MM.1S (cell line): Measurements from ENCODE around the gene CDH2.

Experiments
- EZH2 ChIP-seq: fragments of 300-600 bp; sonication (generic); optimal IDR thresholded peaks from 2 replicates; pipeline ENCODE3; 2017; ENCODE audit warnings: low read depth, mild to moderate bottlenecking, antibody characterized with exemption, low read length, mixed read lengths
- EZH2phosphoT487 ChIP-seq: fragments of 300-600 bp; sonication (generic); IDR thresholded peaks from 2 replicates; pipeline ENCODE4 v1.6.1; 2018; ENCODE audit warnings: antibody characterized with exemption, low read length
- TF ChIP-seq, protein P1 (sequence below): fragments of 300-600 bp; sonication (generic); IDR thresholded peaks from 2 replicates; pipeline ENCODE4 v1.5.1; 2016; ENCODE audit warnings: antibody characterized with exemption, low read length, mixed read lengths

DNA sequence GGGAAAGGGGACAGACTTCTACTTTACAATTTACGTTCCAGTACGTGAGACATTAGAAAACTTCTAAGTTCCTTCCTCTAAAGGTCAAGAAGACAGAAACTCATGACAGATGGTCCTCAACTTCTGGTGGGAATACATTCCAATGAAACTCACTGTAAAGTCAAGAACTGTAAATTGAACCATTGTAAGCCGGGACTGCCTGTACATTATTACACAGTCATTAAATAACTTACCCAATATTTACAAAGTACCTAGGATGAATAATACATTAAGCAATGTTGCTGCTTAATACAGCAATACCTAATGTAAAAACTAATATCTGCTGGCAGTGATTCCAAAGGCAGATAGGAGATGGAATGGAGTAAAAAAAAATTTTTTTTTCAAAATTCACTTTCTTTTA, 51.9 kb downstream of the CDH2 start:
- TF ChIP-seq, protein P1, sequence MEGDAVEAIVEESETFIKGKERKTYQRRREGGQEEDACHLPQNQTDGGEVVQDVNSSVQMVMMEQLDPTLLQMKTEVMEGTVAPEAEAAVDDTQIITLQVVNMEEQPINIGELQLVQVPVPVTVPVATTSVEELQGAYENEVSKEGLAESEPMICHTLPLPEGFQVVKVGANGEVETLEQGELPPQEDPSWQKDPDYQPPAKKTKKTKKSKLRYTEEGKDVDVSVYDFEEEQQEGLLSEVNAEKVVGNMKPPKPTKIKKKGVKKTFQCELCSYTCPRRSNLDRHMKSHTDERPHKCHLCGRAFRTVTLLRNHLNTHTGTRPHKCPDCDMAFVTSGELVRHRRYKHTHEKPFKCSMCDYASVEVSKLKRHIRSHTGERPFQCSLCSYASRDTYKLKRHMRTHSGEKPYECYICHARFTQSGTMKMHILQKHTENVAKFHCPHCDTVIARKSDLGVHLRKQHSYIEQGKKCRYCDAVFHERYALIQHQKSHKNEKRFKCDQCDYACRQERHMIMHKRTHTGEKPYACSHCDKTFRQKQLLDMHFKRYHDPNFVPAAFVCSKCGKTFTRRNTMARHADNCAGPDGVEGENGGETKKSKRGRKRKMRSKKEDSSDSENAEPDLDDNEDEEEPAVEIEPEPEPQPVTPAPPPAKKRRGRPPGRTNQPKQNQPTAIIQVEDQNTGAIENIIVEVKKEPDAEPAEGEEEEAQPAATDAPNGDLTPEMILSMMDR = no peak
- TF ChIP-seq EZH2 = no peak
- TF ChIP-seq EZH2phosphoT487 = no peak
